GM12892 (cell line): ENCODE data around the gene SNAI3.

Source experiments
- POLR2A ChIP-seq: IDR thresholded peaks from 2 replicates; pipeline ENCODE4 v1.6.1; 2011; ENCODE audit warnings: low read depth, low read length, control low read depth
- POLR2AphosphoS5 ChIP-seq: IDR thresholded peaks from 2 replicates; pipeline ENCODE4 v1.6.1; 2011; ENCODE audit warnings: low read depth, low read length, control low read depth
- TAF1 ChIP-seq: IDR thresholded peaks from 2 replicates; pipeline ENCODE4 v1.6.1; 2011; ENCODE audit warnings: low read depth, mild to moderate bottlenecking, control low read depth, low read length, borderline replicate concordance

GRCh38 chr16:88631384-88631783 is 54.9 kb downstream of the SNAI3 start:
- TF ChIP-seq POLR2A, result no peak
- TF ChIP-seq POLR2AphosphoS5, result no peak
- TF ChIP-seq TAF1, result no peak
